Central memory CD4-positive, alpha-beta T cell (primary cell): Measurements from ENCODE around the gene CRYL1.

Experiments used
- DNase-seq: peaks from one replicate; pipeline ENCODE4 v3.0.0; 2022
- total RNA-seq, 3 experiments: gene quantifications; one replicate each; lab custom pipeline; 2026; lab: John Stamatoyannopoulos, UW

The CRYL1 gene, protein sequence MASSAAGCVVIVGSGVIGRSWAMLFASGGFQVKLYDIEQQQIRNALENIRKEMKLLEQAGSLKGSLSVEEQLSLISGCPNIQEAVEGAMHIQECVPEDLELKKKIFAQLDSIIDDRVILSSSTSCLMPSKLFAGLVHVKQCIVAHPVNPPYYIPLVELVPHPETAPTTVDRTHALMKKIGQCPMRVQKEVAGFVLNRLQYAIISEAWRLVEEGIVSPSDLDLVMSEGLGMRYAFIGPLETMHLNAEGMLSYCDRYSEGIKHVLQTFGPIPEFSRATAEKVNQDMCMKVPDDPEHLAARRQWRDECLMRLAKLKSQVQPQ
- 2.9 to 13.7 (median 9.6) reads per million in 3 experiments for total RNA-seq

DNA sequence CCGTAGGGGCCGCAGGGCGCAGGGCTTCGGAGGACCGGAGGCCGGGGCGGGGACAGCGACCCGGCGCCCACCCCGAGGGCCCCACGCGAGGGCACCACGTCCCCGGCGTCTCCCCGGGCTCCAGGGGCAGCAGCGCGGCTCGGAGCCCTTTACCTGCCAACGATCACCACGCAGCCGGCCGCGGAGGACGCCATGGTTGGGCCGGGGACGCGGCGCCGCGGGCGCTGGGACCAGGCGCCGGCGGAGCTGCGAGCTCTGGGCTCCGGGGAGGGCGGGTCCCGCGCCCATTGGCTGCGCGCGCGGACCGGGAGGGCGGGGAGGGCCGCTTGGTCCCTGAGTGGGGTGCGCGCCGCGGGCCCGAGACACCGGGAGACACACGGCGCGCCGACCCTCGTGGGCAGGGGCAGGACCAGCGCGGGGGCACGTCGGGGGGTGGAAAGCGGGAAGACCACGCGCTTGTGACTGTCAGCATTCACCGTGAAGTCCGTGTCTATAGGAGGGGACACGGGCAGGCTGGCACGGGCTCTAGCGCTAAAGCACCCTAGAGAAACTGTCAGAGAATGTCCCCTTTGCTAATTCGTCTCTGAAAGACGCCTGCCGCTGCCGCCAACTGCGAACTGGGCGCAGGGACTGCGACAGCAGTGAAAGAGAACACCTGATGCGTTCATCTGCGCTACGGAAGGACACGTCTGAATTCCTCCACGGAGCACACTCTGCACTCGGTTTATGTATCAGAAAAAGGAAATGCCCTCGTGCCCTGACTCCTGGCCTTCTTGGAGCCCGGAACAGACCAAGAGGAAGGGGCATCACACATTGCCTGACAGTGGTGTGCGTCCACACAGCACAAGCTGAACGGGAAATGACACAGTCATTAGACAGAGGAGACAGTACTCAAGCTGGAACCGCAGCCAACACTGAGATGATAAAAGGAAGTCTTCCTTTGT lies at the start of gene CRYL1:
Gene CRYL1, minus strand, starts transcription at position 257 of the 944 bp plus-strand sequence. Its CDS starts 63 bp downstream, at position 194.
- peak; percentile 69 for DNase-seq

DNA sequence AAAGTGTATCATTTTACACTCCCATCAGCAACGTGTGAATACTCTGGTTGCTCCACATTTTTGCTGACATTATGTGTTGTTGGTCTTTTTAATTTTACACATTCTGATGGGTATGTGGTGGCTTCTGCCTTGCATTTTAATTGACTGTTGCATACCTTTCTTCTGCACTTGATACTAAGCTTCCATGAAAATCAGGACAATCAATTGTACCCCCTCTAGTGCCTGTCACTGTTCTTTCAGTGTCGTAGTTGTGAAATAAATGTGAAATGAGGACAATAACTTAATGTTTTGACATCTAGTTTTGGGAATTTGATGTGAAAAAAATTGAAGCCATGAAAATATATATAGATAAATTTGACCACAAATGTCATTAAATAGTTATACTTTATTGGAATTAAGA lies 48.0 kb upstream of the CRYL1 start:
- no peak for DNase-seq

DNA sequence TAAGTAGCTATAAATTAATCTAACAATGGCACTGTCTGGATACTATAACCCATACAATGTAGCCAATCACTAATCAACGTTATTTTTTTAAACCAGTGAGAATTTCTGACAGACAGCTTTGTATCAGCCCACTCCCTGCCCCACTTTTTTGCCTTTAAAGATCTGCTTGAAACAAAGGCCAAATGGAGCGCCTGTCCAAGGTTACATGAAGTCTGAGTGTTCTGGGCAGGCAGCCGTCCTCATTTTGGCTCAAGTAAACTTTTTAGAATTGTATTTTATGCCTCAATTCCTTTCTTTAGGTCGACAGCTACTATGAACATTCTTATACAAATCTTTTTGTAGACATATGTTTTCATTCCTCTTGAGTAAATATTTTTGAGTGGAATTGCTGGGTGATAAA lies 47.5 kb upstream of the CRYL1 start:
- no peak for DNase-seq

DNA sequence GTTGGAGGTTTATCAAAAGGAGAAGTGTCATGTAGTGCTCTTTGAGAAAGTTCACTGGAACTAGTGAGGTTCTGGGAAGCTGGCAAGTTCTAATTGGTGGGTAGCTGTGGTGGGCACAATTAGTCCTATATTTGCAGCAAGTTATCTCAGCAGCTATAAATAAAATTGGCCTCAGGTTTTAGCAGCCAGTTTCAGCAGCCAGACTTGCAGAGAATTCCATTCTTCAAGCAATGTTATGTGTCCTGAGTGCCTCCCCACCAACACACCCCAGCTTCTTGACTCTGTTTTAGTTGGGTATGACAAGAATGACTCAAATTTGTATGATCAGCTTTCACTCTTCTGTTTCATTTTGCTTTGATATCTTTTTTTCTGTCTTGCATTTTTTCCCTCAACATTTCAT lies 46.0 kb upstream of the CRYL1 start:
- DNase-seq = no peak

DNA sequence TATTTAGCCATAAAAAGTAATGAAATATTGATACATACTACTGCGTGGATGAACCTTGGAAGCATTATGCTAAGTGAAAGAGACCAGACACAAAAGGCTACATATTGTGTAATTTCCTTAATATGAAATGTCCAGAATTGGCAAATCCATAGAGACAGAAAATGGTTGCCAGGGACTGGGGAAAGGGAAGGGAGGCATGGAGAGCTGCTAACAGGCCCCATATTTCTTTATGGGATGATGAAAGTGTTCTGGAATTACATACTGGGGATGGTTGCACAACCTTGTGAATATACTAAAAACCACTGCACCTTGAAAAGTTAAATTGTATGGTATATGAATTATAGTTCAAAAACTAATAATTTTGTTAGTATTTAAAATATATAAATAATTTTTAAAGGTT lies 44.9 kb upstream of the CRYL1 start:
- DNase-seq = no peak

DNA sequence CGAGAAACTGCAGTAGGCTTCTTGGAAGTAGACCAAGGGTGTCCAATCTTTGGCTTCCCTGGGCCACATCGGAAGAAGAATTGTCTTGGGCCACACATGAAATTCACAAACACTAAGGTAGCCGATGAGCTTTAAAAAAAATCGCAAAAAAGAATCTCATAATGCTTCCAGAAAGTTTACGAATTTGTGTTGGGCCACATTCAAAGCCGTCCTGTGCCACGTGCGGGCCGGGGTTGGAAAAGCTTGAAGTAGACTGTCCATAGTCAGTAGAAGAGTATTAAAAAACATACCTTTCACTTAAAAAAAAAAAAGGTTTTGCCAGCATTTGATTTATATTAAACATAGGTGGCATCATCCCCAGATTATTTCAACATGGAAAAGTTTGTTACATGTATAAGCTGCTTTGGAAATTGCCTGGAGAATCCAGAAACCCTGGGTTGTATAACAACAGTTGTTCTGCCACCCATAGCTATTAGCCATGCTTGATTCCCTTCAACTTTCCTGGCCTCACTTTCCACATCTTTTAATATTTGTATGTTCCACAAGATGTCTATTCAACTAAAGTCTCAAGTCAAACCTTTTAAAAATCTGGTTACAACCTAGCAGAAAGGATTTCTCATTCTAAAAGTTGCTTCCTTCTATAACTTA lies 42.3 kb upstream of the CRYL1 start:
- DNase-seq = no peak

DNA sequence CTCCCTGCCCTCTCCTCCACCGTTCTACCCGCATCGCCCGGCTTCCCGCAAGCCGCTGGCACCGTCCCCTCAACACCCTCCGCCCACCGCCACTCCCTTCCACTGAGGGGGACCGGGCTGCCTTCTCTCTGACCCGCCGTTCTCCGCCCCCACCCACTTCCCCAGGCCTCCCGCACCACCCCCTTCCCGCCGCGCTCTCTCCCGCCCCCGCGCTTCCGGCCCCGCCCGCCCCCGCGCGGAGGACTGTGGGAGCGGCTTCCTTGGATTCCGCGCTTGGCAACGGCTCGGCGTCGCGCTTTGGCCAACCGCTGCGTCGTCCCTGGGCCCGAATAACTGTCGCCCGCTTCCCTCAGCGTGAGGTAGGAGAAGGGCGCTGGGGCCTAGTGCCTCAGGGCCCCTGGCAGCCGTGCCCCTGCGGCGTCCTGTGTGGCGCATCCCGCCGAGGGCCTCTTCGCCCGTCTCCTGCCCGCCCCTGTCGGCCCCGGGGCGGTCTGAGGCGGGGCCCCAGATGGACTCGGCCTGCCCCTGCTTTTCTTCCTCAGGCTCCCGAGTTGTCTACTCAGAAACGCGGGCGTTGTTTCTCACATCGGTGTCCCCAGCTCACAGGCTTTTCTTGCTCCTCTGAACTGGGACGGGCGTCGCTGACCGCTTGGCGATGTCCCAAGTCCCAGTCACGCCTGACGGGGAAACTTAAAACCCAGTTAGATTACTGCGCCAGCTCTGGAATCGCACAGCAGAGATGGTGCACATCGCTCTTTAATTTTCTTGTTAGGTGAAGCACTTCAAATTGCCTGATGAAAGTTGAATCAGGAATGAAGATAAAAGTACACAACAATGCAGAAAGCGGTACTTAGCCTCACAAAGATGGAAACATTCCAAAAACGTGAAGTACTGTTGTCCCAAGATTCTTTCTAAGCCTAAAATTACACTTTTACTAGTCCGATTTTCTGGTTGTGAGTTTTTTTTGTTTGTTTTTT lies 41.5 kb upstream of the CRYL1 start, which contains the start of gene IFT88:
Gene IFT88, plus strand, starts transcription at position 260 of the 977 bp plus-strand sequence. CDS start 7,229 bp downstream, outside the sequence.
- peak; percentile 78 for DNase-seq

DNA sequence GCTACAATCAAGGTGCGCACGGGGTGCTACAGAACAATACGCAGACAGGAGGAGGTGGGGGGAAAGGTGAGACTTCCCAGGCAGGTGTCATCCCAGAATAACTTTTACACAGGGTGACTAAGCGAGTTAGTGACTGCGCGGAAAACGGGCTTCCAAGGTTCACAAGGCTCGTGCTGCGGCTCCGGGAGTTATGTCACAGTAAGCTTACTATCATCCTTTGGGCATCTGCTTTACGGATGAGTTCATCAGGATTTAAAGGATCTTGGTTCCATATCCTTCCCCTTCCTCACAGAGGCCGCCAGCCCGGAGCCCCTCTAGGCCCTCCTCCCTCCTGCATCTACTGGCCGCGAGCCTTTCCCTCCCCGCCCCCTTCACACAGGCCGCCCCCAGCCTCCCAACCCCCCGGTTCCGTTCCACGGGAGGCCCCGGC lies 40.8 kb upstream of the CRYL1 start:
- no peak for DNase-seq

DNA sequence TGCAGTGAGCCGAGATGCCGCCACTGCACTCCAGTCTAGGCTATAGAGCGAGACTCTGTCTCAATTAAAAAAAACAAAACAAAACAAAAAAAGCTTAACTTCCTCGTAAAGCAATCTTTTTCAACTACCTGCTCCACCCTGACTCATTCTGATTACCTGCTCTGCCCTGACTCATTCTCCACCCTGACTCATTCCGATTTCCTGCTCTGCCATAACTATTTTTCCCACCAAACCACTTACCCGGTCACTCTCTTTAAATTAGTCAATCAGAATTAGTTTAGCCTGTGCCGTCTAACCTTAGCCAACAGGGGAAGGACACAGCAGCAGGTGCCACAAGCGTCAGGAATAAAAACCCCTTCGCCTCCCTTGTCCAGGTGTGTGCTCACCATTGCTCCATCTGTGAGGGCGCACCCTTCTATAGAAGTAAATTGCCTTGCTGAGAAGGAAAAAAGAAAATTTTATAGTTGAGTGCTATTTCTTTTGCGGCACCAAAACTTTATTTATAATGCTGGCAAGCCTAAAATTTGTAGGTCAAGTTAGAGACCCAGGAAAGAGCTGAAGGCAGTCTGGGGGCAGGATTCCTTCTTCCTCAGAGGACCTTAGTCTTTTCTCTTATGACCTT lies 39.6 kb upstream of the CRYL1 start:
- no peak for DNase-seq

DNA sequence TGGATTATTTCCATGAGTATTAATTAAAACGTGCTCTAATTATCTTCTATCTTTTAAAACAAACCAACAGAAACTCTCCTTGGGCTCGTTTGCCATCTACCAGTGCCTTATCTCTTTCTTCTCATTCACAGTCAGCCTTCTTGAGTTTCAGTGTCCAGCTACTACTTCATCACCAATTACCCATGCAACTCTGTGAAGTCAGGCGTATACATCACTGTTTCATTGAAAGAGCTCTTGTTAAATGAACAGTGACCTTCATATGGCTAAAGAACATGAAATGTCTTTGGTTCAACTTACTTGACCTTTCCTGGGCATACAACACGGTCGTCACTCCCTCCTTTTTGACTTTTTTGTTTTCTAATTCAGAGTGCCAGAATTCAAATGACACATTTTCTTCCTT lies 36.1 kb upstream of the CRYL1 start:
- no peak for DNase-seq

DNA sequence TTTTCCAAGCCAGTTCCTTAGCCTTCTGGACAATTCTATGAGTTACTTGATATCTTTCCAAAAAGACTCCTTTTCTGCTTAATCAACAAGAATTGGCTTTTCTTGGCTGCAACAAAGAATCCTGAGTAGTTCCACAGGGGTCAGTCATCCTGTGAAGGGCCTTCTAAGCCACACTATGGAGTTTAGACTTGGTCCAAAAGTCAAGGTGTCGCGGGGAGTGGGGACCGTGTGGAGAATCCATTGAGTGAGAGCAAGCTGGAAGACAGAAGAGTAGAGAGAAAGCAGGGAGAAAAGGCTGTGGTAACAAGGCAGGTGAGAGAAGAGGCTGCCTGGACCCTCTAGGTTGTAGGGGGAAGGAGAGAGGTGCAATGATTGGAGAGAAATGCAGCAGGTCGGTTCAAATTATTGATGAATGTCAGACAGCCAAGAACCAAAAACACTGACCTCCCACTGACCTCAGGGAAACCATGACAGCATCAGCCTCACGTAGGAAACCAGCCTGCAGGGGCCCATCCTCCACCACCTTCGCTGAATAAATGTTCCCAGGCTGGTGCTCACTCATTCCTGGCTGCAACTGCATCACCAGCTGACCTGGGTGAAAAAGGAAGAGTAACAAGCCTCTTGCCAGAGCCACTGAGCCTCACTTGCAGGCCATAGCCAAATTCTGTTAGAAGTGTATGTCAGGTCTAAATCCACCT lies 34.2 kb upstream of the CRYL1 start:
- DNase-seq = no peak

DNA sequence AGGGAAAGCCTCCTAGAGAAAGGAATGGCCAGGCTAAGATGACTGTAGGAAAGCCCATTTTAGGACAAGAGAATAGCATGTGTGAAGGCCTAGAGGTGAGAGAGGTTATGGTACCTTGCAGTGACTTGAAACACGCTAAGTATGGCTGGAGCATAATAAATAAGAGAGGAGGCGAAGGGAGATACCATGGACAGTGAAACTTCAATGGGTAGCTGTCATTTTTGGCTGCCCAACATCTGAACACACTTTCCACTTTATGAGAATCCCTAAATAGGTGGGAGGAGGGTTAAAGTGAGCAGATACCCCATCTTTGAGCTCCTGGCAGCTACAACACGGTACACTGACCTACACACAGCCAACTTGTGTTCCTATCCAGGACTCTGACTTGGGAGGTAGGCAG lies 33.3 kb upstream of the CRYL1 start:
- no peak for DNase-seq

DNA sequence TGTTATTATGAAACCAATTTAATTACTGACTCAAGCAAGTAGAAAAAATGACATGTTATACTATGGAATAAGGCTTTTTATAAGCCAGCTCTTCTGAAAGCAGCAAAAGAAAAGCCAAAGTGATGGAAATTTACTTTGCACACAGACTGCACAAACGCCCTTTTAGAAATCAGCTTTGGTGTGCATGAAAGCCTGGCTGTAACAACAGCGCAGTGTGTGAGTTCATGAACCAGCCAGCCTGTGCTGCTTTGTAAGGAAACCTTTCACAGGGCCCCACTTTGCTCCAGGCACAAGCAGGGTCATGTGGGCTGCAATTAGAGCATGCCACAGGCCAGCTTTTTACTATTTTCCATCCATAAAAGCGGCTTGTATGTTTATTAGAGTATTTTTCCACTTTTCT lies 27.7 kb upstream of the CRYL1 start:
- DNase-seq = no peak

DNA sequence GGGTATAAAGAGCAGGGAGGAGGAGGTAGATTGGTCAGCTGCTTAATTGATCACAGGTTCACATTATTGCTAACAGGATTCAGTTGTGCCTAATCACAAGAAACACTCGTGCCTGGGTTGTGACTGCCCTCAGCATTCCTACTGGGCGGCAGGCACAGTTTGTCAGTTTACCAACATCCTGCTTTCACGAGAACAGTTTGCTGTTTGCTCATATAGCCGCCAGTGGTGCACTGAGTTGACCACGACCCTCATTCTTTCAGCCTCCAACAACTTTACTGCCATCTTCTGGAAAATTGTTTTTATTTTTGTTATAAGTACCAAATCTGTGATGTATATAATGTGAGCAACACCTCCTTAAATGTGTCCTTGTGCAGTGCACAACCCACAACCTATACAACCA lies 25.1 kb upstream of the CRYL1 start:
- DNase-seq = no peak

DNA sequence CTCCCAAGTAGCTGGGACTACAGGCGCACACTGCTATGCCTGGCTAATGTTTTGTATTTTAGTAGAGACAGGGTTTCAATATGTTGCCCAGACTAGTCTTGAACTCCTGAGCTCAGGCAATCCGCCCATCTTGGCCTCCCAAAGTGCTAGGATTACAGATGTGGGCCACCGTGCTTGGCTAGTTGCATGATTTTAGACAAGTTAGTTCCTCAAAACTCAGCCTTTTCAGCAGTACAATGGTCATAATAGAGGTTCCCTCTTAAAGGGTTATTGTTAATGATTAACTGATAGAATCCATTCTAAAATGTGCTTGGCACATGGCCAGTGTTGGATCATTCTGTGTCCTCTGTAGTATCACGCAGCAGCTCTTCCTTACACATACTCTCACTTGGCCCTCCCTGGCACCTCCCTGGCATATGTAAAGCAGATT lies 21.8 kb upstream of the CRYL1 start:
- no peak for DNase-seq

DNA sequence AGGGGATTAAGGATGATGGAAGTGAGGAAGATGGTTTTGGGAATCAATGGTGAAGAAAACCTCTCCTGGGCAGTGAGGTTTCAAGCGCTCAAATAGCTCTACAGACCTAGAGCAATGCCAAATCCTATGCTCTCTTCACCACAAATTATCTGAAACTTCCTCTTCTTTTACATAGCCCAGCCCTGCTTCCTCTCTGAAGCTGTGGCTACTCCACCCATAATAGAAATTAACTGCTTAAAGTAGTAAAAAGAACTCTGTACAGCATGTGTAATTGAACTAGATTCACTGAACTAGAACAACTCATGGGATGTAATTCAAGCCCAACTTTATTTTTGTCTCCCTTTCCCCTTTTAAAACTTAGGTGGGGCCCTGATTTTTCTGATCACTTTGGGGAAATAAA lies 20.9 kb upstream of the CRYL1 start:
- DNase-seq = no peak

DNA sequence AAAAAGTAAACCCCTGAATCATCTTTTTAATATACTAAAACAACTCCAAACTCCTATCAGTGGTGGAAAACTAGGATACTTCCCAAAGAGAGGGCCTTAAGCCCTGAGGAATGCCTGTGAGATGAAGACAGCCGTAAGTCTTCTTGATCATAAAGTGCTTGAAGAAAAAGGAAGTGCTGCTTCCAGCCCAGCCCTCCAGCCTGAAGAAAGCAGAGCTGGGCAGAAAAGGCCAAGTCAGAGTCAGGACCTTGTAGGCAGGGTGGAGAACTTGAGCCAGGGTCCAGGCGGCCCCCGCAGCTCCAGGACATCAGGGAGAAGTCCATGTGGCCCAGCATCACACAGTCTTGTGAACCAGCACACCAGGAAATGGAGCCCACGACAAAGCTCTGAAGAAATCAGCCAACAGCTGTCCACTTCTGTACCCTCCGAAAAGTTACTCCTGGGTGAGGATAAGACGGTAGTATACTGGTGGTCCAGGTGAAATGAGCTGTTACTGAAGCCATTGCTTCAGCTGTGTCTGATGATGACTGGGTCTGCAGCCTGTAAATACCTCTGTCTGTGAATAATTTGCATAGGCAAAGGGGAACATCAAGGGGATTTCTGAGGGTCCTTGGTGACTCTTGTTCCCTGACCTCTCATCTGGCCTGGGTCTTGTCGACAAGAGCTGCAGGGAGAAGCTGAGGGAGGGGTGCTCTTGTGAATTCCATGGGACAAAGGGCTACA lies 18.7 kb upstream of the CRYL1 start:
- DNase-seq = no peak

DNA sequence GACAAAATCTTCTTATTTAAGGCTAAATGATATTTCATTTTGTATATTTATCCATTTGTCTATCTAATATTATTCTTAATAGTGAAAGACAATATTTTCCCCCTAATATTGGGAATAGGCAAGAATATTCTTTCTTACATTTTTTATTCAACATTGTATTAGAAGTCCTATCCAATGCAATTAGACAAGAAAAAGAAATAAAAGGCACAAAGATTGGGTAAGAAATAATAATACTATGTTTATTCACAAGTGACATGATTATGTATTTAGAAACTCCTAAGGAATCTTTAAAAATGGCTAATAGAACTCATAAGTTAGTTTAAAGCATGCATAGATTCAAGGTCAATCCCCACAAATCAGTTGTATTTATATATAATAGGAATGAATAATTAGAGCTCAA lies 11.3 kb upstream of the CRYL1 start:
- no peak for DNase-seq

DNA sequence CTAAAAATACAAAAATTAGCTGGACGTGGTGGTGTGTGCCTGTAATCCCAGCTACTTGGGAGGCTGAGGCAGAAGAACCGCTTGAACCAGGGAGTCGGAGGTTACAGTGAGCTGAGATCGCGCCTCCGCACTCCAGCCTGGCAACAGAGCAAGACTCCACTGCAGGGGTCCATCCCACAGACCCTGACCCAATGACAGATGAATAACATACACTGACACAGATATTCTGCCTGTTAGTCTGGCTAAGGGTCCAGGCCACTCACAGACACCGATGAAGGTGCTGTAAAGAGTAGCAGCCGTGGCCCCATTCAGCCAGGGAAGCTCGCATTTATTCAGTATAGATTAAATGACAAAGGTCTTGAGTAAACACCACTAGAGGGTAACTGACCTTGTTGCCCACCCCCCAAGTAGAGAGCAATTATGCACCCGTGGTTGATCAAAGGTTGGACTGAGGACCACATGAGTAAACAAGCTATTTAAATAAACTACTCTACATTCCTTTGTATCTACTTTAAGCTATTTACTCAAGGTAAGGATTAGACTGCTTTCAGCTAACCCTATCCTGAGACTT lies 8.5 kb upstream of the CRYL1 start:
- no peak for DNase-seq

DNA sequence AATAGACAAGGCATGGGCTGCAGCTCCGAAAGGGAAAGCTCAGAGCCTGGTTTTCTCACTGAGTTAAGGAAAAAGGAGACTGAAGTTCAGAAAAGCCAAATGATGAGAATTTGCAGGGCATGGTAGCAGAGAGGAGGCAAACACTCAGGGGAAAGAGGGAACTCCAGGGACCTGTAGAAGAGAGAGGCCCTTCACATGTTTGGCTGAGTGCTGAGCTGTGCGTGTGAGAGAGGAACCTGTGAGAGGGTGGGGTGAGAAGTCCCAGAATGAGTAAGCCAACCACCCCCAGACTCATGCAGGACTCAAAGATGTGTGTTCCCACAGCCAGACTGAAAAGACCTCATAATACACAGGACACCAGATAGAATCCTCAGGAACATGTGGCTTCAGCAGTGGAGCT lies 2.8 kb upstream of the CRYL1 start:
- DNase-seq = no peak
